Measurements from ENCODE around the gene PRKCE. TPM values are rescaled to one million over a fixed set of nuclear protein-coding genes. Genes with fewer than 3 reads are reported as not detected.

The PRKCE gene
- total and polyA plus RNA-seq, 2 donors (not counting 1 experiment from before 2014, with no cell fraction given), result 23.6 to 271 TPM

GRCh38 chr2:46118656-46119371 lies 467.3 kb downstream of the PRKCE start:
- Mint-ChIP-seq H3K27ac (no peak overlapping the region), H3K27me3 (no peaks in the 10 kb centered on the region), H3K4me1 (no peaks in the 10 kb centered on the region), H3K4me3 (no peak overlapping the region), H3K9me3 (ENCODE audit: insufficient read depth) (no peaks in the 10 kb centered on the region)
- Histone ChIP-seq H3K27me3 (replicated peaks in 1 of 4; ENCODE audit: control extremely low read depth in 1 of 4, control insufficient read depth in 3 of 4, insufficient read depth in 4 of 4, low read length in 3 of 4) (no peaks in the 10 kb centered on the region), H3K79me2 (ENCODE audit: control insufficient read depth, insufficient read depth, low read length) (no peaks in the 10 kb centered on the region), H3K4me2 (replicated peaks; ENCODE audit: low read depth, low read length, poor library complexity, severe bottlenecking) (no peak overlapping the region), H3K4me1 (ENCODE audit: control insufficient read depth in 2 of 2, insufficient read depth in 2 of 2, low read length in 2 of 2) (no peaks in the 10 kb centered on the region), H4K20me1 (ENCODE audit: control insufficient read depth, insufficient read depth, low read length, poor library complexity, severe bottlenecking) (peaks cover 6% of the 10 kb centered on the region), H2AFZ (ENCODE audit: insufficient read depth, low read depth, low read length, poor library complexity, severe bottlenecking) (no peak overlapping the region), H3K4me3 (ENCODE audit: control extremely low read depth in 1 of 5, extremely low read depth in 1 of 5, insufficient read depth in 1 of 5, low read depth in 2 of 5, low read length in 4 of 5) (no peak overlapping the region), H3K9me3 (ENCODE audit: control extremely low read depth in 1 of 3, control insufficient read depth in 2 of 3, insufficient read depth in 1 of 3, low read length in 2 of 3) (no peaks in the 10 kb centered on the region), H3K27ac (ENCODE audit: low read length in 2 of 2) (no peak overlapping the region), H3K9ac (ENCODE audit: low read length) (no peak overlapping the region), H3K36me3 (replicated peaks in 1 of 2; ENCODE audit: control extremely low read depth in 1 of 2, control insufficient read depth in 1 of 2, extremely low read depth in 1 of 2, insufficient read depth in 2 of 2, low read length in 1 of 2) (peaks cover 0 to 15% of the 10 kb centered on the region in 2 experiments)
- intact Hi-C loops (cut with micrococcal nuclease), result no loop called here
- ChIA-PET CTCF (no interaction called here), POLR2A (no interaction called here)
- no peak for TF ChIP-seq EZH2 (IDR thresholded peaks at IDR 0.05; ENCODE audit: borderline replicate concordance, insufficient read depth, low read depth, low read length, poor library complexity, severe bottlenecking)
- TF ChIP-seq, protein P1, sequence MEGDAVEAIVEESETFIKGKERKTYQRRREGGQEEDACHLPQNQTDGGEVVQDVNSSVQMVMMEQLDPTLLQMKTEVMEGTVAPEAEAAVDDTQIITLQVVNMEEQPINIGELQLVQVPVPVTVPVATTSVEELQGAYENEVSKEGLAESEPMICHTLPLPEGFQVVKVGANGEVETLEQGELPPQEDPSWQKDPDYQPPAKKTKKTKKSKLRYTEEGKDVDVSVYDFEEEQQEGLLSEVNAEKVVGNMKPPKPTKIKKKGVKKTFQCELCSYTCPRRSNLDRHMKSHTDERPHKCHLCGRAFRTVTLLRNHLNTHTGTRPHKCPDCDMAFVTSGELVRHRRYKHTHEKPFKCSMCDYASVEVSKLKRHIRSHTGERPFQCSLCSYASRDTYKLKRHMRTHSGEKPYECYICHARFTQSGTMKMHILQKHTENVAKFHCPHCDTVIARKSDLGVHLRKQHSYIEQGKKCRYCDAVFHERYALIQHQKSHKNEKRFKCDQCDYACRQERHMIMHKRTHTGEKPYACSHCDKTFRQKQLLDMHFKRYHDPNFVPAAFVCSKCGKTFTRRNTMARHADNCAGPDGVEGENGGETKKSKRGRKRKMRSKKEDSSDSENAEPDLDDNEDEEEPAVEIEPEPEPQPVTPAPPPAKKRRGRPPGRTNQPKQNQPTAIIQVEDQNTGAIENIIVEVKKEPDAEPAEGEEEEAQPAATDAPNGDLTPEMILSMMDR (IDR thresholded peaks at IDR 0.05), result no peak
- ATAC-seq (ENCODE audit: low read depth) (no peak), DNase-seq (no peak)
- 94% methylated on average over 7 of the region's 7 CpGs for WGBS (ENCODE audit: insufficient coverage)

DNA sequence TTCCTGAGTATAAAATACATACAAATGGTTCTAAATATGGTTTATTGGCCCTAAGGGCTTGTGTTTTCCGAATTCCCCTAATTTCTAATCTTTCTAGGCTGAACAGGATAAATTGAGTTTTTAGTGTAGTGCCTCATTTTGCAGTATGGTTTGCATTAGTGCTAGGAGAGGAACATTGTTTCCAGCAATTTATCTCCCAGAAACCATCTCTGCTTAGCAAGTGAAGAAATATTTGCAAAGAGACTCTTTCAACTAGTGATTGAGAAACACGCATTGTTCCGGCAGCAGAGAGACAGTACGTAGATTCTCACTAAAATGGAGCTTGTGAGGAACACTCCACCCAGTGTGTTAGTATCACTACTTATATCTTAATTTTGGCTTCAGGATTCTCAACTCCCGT lies 468.0 kb downstream of the PRKCE start:
- H3K4me3 ChIP-seq (ENCODE audit: control extremely low read depth in 1 of 5, extremely low read depth in 1 of 5, insufficient read depth in 1 of 5, low read depth in 2 of 5, low read length in 4 of 5), result no peak overlapping the region
- no peak overlapping the region for H3K27ac ChIP-seq (ENCODE audit: low read length in 2 of 2)
- WGBS (ENCODE audit: insufficient coverage), result no CpG with 5 or more reads among the region's 5 CpGs
- H3K27me3 Mint-ChIP-seq, result no peaks in the 10 kb centered on the region
- peaks cover 0 to 13% of the 10 kb centered on the region in 2 experiments for H3K36me3 ChIP-seq (replicated peaks in 1 of 2; ENCODE audit: control extremely low read depth in 1 of 2, control insufficient read depth in 1 of 2, extremely low read depth in 1 of 2, insufficient read depth in 2 of 2, low read length in 1 of 2)
- no peaks in the 10 kb centered on the region for H3K9me3 Mint-ChIP-seq (ENCODE audit: insufficient read depth)
- ATAC-seq (ENCODE audit: low read depth) (no peak), DNase-seq (no peak)
- no peak overlapping the region for H3K9ac ChIP-seq (ENCODE audit: low read length)
- no peaks in the 10 kb centered on the region for H3K4me1 Mint-ChIP-seq
- H3K27ac Mint-ChIP-seq, result no peak overlapping the region
- POLR2A ChIA-PET, result no interaction called here
- TF ChIP-seq, protein P1 (IDR thresholded peaks at IDR 0.05), result no peak
- TF ChIP-seq EZH2 (IDR thresholded peaks at IDR 0.05; ENCODE audit: borderline replicate concordance, insufficient read depth, low read depth, low read length, poor library complexity, severe bottlenecking), result no peak
- CTCF ChIA-PET, result no interaction called here
- H3K4me3 Mint-ChIP-seq, result no peak overlapping the region
- no peaks in the 10 kb centered on the region for H3K9me3 ChIP-seq (ENCODE audit: control extremely low read depth in 1 of 3, control insufficient read depth in 2 of 3, insufficient read depth in 1 of 3, low read length in 2 of 3)
- no peaks in the 10 kb centered on the region for H3K27me3 ChIP-seq (replicated peaks in 1 of 4; ENCODE audit: control extremely low read depth in 1 of 4, control insufficient read depth in 3 of 4, insufficient read depth in 4 of 4, low read length in 3 of 4)
- H3K4me1 ChIP-seq (ENCODE audit: control insufficient read depth in 2 of 2, insufficient read depth in 2 of 2, low read length in 2 of 2), result no peaks in the 10 kb centered on the region
- peaks cover 6% of the 10 kb centered on the region for H4K20me1 ChIP-seq (ENCODE audit: control insufficient read depth, insufficient read depth, low read length, poor library complexity, severe bottlenecking)
- no peak overlapping the region for H2AFZ ChIP-seq (ENCODE audit: insufficient read depth, low read depth, low read length, poor library complexity, severe bottlenecking)
- intact Hi-C loops (cut with micrococcal nuclease), result no loop called here
- H3K4me2 ChIP-seq (replicated peaks; ENCODE audit: low read depth, low read length, poor library complexity, severe bottlenecking), result no peak overlapping the region
- H3K79me2 ChIP-seq (ENCODE audit: control insufficient read depth, insufficient read depth, low read length), result no peaks in the 10 kb centered on the region
